WERI-Rb-1 (cell line): ENCODE results near the gene MS4A14.

Source experiments
- DNase-seq: peaks from one replicate; pipeline ENCODE4 v3.0.0-alpha.2; 2020
- H3K27ac ChIP-seq: fragments of 250-450 bp; sonication (Bioruptor Pico); 2 replicates; pipeline ENCODE4 v1.5.1; 2020; ENCODE audit warnings: mild to moderate bottlenecking, moderate library complexity
- H3K27me3 ChIP-seq: fragments of 250-450 bp; sonication (Bioruptor Pico); 2 replicates; pipeline ENCODE4 v1.5.1; 2021; ENCODE audit warnings: mild to moderate bottlenecking, low read depth, moderate library complexity; ENCODE audit not compliant: insufficient read depth, severe bottlenecking
- H3K36me3 ChIP-seq: fragments of 250-450 bp; sonication (Bioruptor Pico); 2 replicates; pipeline ENCODE4 v1.5.1; 2020; ENCODE audit warnings: mild to moderate bottlenecking, moderate library complexity
- H3K4me3 ChIP-seq: 2 replicates; pipeline ENCODE4 v1.5.1; 2011; ENCODE audit warnings: low read depth, mild to moderate bottlenecking, control low read depth, low read length
- H3K9me3 ChIP-seq: fragments of 250-450 bp; sonication (Bioruptor Pico); 2 replicates; pipeline ENCODE4 v1.5.1; 2021; ENCODE audit warnings: mild to moderate bottlenecking, moderate library complexity; ENCODE audit not compliant: severe bottlenecking
- CTCF ChIP-seq: IDR thresholded peaks from 2 replicates; pipeline ENCODE4 v1.5.1; 2011; ENCODE audit warnings: low read depth, mild to moderate bottlenecking, control low read depth, inconsistent platforms, low read length

MS4A14 gene

GRCh38 chr11:60454212-60454611 lies 58.0 kb downstream of the MS4A14 start:
- H3K27me3 ChIP-seq: peaks cover 7% of the 10 kb centered on the region
- TF ChIP-seq CTCF: no peak
- H3K27ac ChIP-seq: no peak overlapping the region
- H3K9me3 ChIP-seq: no peaks in the 10 kb centered on the region
- no peaks in the 10 kb centered on the region for H3K36me3 ChIP-seq
- H3K4me3 ChIP-seq: no peak overlapping the region
- no peak for DNase-seq

GRCh38 chr11:60455531-60456042 lies 59.3 kb downstream of the MS4A14 start, which contains the start of gene MS4A1:
MS4A1 (plus strand) TSS chr11:60455847; CDS start chr11:60462375, 6,528 bp downstream.
- H3K36me3 ChIP-seq: no peaks in the 10 kb centered on the region
- H3K4me3 ChIP-seq: no peak within 1 kb of the TSS
- H3K9me3 ChIP-seq: no peaks in the 10 kb centered on the region
- H3K27ac ChIP-seq: no peak within 1 kb of the TSS
- TF ChIP-seq CTCF: no peak
- H3K27me3 ChIP-seq: peaks cover 7% of the 10 kb centered on the region
- DNase-seq: no peak

GRCh38 chr11:60457576-60457975 lies 61.3 kb downstream of the MS4A14 start:
- Histone ChIP-seq H3K27ac (no peak overlapping the region), H3K27me3 (peaks cover 13% of the 10 kb centered on the region), H3K36me3 (no peaks in the 10 kb centered on the region), H3K4me3 (no peak overlapping the region), H3K9me3 (no peaks in the 10 kb centered on the region)
- no peak for TF ChIP-seq CTCF
- no peak for DNase-seq

GRCh38 chr11:60459345-60459744 lies 63.1 kb downstream of the MS4A14 start:
- H3K27me3 ChIP-seq: peaks cover 16% of the 10 kb centered on the region
- TF ChIP-seq CTCF: no peak
- H3K27ac ChIP-seq: no peak overlapping the region
- no peak overlapping the region for H3K4me3 ChIP-seq
- H3K36me3 ChIP-seq: no peaks in the 10 kb centered on the region
- no peak for DNase-seq
- H3K9me3 ChIP-seq: no peaks in the 10 kb centered on the region
